Subcutaneous adipose tissue (tissue), 4 donors: ENCODE data around the gene PSMC5. TPM values are rescaled to one million over a fixed set of nuclear protein-coding genes. Genes with fewer than 3 reads are reported as not detected.

Experiments used
- CTCF ChIP-seq: fragments of 450-650 bp; IDR thresholded peaks from one replicate; pipeline ENCODE4 v1.5.1; 2016; ENCODE audit warnings: low read depth, mild to moderate bottlenecking, control low read depth, antibody characterized with exemption, moderate library complexity
- total RNA-seq, 4 donors: library from RNA; depleted of rRNA; stranded (reverse); fragments of >200 nt; gene quantifications; one replicate each; pipeline ENCODE4 v1.1.0, GENCODE V29; 2016

The PSMC5 gene
- total RNA-seq, 4 donors from 2014 or later: 66.0 to 127 (median 83.2) TPM

GRCh38 chr17:63842173-63842539, 14.9 kb downstream of the PSMC5 start:
- TF ChIP-seq CTCF: no peak

DNA sequence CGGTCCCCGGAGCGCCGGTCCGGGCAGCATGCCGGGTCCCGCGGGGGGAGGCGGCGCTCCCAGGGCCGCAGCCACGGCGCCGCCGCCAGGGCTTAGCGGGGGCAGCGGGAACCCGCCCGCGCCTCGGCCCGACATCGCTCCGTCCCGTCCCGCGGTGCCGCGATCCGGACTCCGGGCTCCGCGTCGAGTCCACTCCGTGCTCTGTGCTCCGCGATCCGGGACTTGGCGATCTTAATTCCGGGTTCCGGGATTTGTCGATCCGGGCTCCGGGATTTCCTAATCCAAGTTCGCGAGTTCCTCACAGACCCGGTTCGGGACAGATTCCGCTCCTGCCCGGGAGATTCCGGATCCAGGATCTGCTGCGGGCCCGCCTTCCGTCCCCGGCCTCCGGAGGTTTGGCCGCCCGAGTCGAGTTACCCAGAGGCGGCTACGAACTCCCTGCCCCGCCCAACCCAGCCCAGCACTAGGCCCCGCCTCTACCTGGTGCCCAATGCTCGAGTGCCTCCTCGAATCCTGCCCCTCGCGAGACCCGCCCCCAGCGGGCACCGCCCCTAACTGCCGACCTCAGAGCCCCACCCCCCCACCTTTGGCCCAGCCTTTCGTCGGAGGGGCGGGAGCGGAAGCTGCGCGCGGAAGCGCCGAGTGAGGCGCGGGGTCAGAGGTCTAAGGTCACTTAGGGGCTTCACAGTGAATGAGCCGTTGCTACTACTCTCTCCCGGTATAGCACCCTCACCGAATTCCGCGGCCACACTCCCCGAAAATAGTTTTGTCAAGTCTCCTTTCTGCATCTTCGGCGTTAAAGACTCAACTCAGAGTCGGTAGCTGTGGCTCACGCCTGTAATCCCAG, 15.5 kb downstream of the PSMC5 start, which contains the start of gene SMARCD2:
TSS of gene SMARCD2 (minus strand) at position 146 of the 847 bp plus-strand sequence. CDS start at position 135, 11 bp downstream.
- no peak for TF ChIP-seq CTCF

- TF ChIP-seq CTCF: no peak
Observed at GRCh38 chr17:63843910-63844677, 16.9 kb downstream of the PSMC5 start.

DNA sequence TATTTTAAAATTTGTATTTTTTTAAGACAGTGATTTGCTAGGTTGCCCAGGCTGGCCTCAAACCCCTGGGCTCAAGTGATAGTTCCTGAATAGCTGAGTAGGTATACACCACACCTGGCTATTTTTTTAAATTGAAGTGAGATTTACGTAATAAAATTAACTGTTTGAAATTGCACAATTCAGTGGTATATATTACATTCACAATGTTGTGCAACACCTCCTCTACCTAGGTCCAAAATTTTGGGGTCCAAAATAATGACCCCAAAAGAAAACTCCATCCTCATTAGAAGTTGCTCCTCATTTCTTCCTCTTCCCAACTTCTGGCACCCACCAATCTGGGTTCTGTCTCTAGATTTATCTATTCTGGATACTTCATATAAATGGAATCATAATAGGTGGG, 18.3 kb downstream of the PSMC5 start:
- TF ChIP-seq CTCF: no peak

DNA sequence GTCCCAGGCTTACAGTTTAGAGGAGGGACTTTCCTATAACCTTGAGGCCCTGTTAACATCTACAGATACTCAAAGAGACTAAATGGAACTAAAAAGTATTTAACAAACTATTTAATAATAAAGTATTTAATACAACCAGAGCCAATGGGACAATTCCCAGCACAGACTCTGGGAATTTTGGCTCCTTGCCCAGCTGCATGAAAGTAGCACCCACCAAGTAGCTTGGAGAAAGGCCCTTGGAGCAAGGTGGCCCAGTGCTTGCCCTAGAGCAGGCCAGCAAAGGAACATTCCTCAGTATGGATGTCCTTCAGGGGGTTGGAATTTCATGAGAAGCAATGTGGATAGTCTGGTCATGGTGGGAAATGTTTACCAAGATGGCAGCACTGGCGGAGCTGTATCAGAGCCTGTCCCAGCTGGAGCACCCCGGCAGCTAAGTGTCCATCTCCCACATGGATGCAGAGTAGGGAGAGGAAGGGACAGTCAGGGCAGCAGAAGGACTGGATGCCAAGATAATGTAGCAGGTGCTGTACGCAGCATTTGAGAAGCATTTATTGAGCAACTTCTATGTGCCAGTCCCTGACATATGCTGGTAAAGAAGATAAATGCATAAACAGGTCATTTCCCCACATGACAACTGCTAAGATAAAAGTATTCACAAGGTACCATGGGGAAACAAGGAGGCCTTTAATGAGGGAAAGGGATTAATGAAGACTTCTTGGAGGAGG, 20.5 kb downstream of the PSMC5 start:
- no peak for TF ChIP-seq CTCF

- TF ChIP-seq CTCF: no peak
Observed at GRCh38 chr17:63848834-63849689, 21.8 kb downstream of the PSMC5 start.
